Progenitor cell of endocrine pancreas (in vitro differentiated cells): ENCODE results near the gene TSHZ1. TPM values are rescaled to one million over a fixed set of nuclear protein-coding genes. Genes with fewer than 3 reads are reported as not detected.

Source experiments
- DNase-seq: peaks from one replicate; pipeline ENCODE4 v3.0.0; 2021; ENCODE audit warnings: low spot score; ENCODE audit not compliant: unreplicated experiment
- H3K27ac Mint-ChIP-seq: 2 replicates; pipeline ENCODE4 v1.8.0; 2021; ENCODE audit warnings: mild to moderate bottlenecking, moderate library complexity, mixed read lengths
- H3K27me3 Mint-ChIP-seq: 2 replicates; pipeline ENCODE4 v1.8.0; 2021; ENCODE audit warnings: mixed read lengths
- H3K36me3 Mint-ChIP-seq: 2 replicates; pipeline ENCODE4 v1.8.0; 2022; ENCODE audit warnings: mixed read lengths; ENCODE audit not compliant: insufficient read depth
- H3K4me1 Mint-ChIP-seq: 2 replicates; pipeline ENCODE4 v1.8.0; 2021; ENCODE audit warnings: low read depth, mixed read lengths
- H3K4me3 Mint-ChIP-seq: 2 replicates; pipeline ENCODE4 v1.8.0; 2021; ENCODE audit warnings: low read depth, mild to moderate bottlenecking, moderate library complexity, mixed read lengths
- H3K9me3 Mint-ChIP-seq: 2 replicates; pipeline ENCODE4 v1.8.0; 2021; ENCODE audit warnings: low read depth, mixed read lengths
- total RNA-seq: library from RNA; stranded (reverse); gene quantifications from 2 replicates; pipeline ENCODE4 v1.2.1, GENCODE V29; 2021
- TF ChIP-seq, protein P1 (sequence below): fragments of 200-600 bp; sonication (generic); IDR thresholded peaks from one replicate; pipeline ENCODE4 v1.5.0; 2021; ENCODE audit warnings: antibody characterized with exemption, mild to moderate bottlenecking; ENCODE audit not compliant: unreplicated experiment

TSHZ1 gene
- total RNA-seq, 1 donor from 2014 or later: 17.1 TPM

DNA sequence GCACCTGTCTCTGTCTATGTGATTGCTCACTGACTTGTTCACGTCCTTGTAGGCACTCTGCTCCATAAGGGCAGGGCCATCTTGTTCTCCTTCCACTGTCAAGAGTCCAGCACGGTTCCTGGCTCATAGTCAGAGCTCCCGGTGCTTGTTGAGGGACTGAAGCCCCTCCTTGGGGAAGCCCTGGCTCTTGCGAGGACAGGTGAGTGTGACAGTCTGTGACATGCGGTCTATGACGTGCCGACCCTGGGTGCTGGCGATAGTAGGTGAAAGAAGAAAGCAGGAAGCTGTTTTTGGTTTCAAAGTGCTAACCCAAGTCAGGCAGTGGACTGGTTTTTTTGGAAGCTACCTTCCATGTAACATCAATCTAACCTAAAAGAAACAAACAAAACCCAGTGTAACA is 18.8 kb downstream of the TSHZ1 start:
- no peak for DNase-seq
- Mint-ChIP-seq H3K4me3 (no peak overlapping the region), H3K9me3 (no peaks in the 10 kb centered on the region), H3K36me3 (no peaks in the 10 kb centered on the region), H3K27ac (no peak overlapping the region), H3K27me3 (no peaks in the 10 kb centered on the region), H3K4me1 (peaks cover 40% of the 10 kb centered on the region)
- TF ChIP-seq, protein P1, sequence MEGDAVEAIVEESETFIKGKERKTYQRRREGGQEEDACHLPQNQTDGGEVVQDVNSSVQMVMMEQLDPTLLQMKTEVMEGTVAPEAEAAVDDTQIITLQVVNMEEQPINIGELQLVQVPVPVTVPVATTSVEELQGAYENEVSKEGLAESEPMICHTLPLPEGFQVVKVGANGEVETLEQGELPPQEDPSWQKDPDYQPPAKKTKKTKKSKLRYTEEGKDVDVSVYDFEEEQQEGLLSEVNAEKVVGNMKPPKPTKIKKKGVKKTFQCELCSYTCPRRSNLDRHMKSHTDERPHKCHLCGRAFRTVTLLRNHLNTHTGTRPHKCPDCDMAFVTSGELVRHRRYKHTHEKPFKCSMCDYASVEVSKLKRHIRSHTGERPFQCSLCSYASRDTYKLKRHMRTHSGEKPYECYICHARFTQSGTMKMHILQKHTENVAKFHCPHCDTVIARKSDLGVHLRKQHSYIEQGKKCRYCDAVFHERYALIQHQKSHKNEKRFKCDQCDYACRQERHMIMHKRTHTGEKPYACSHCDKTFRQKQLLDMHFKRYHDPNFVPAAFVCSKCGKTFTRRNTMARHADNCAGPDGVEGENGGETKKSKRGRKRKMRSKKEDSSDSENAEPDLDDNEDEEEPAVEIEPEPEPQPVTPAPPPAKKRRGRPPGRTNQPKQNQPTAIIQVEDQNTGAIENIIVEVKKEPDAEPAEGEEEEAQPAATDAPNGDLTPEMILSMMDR: no peak

DNA sequence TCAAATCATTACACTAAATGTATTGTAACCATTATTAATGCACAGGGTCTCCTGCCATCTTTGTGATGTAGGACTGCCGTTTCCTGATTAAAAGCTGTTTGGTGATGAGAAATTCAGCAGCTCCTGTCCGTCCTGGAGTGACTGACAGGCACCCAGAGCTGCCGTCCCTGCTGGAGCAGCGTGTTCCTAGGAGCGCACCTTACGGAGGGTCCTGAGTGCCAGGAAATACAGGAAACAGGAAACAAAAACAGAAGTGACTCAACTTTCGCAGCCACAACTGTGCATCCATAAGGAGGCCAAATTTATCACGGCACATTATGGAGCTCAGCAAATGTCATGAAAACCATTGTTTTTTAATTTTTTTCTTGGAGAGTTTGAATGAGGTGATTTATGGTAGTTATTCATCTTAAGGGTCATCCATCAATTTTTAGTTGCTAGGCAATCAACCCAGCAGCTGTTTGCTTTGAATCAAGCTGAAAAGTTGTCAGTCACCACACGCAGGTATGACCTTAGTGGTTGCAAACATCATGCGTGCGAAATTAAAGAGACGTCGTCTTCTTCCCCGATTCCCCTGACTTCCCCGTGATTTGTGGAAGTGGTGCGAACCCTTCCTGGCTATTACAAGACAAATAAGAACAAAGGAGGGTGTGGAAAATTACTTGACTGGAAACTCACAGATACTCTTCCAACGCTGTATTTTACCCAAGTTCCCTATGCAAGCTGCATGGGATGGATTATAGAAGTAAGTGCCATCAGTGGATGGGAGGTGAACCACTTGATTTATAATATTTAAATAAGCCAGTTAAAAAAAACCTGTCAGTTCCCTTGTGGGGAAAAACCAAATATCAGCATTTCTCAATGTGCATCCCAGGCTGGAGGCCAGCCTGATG is 19.8 kb downstream of the TSHZ1 start:
- Mint-ChIP-seq H3K27ac (peak overlapping the region; percentile 47), H3K4me1 (peaks cover 39% of the 10 kb centered on the region), H3K36me3 (no peaks in the 10 kb centered on the region), H3K9me3 (no peaks in the 10 kb centered on the region), H3K27me3 (no peaks in the 10 kb centered on the region), H3K4me3 (no peak overlapping the region)
- TF ChIP-seq, protein P1: no peak
- DNase-seq: no peak

GRCh38 chr18:75231053-75231406 is 20.4 kb downstream of the TSHZ1 start:
- Mint-ChIP-seq H3K9me3 (no peaks in the 10 kb centered on the region), H3K4me1 (peaks cover 34% of the 10 kb centered on the region), H3K36me3 (no peaks in the 10 kb centered on the region), H3K27me3 (no peaks in the 10 kb centered on the region), H3K27ac (no peak overlapping the region), H3K4me3 (no peak overlapping the region)
- TF ChIP-seq, protein P1: no peak
- no peak for DNase-seq

- no peak overlapping the region for H3K4me3 Mint-ChIP-seq
- H3K27me3 Mint-ChIP-seq: no peaks in the 10 kb centered on the region
- H3K9me3 Mint-ChIP-seq: no peaks in the 10 kb centered on the region
- no peak for DNase-seq
- H3K4me1 Mint-ChIP-seq: peaks cover 9% of the 10 kb centered on the region
- H3K36me3 Mint-ChIP-seq: peaks cover 1% of the 10 kb centered on the region
- no peak overlapping the region for H3K27ac Mint-ChIP-seq
- TF ChIP-seq, protein P1: no peak
Measured at GRCh38 chr18:75234901-75235300, 24.3 kb downstream of the TSHZ1 start.

DNA sequence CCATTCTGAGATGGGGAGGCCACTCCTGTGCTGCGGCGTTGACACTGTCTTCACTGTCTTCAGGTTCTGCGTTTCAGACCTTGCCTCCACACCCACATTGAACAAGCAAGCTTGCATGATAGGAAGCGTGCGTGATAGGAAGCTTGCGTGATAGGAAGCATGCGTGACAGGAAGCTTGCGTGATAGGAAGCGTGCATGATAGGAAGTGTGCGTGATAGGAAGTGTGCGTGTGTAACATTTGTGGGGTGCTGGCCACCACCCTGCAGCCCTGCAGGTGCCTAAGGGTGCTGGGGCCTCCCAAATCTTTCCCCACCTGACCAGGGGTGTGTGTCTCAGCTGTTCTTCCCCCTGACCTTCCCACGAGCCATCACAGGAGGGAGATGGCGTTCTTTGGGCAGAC is 25.3 kb downstream of the TSHZ1 start:
- peaks cover 3% of the 10 kb centered on the region for H3K4me1 Mint-ChIP-seq

More for the DNA sequence above, 25.3 kb downstream of the TSHZ1 start:
- TF ChIP-seq, protein P1: no peak
- no peaks in the 10 kb centered on the region for H3K27me3 Mint-ChIP-seq
- DNase-seq: no peak
- no peak overlapping the region for H3K27ac Mint-ChIP-seq
- H3K36me3 Mint-ChIP-seq: peaks cover 1% of the 10 kb centered on the region
- H3K4me3 Mint-ChIP-seq: no peak overlapping the region
- H3K9me3 Mint-ChIP-seq: no peaks in the 10 kb centered on the region
